ENCODE results near the gene IL15RA.

GRCh38 chr10:5915451-5915850, 61.9 kb downstream of the IL15RA start:
- TF ChIP-seq, protein P1, sequence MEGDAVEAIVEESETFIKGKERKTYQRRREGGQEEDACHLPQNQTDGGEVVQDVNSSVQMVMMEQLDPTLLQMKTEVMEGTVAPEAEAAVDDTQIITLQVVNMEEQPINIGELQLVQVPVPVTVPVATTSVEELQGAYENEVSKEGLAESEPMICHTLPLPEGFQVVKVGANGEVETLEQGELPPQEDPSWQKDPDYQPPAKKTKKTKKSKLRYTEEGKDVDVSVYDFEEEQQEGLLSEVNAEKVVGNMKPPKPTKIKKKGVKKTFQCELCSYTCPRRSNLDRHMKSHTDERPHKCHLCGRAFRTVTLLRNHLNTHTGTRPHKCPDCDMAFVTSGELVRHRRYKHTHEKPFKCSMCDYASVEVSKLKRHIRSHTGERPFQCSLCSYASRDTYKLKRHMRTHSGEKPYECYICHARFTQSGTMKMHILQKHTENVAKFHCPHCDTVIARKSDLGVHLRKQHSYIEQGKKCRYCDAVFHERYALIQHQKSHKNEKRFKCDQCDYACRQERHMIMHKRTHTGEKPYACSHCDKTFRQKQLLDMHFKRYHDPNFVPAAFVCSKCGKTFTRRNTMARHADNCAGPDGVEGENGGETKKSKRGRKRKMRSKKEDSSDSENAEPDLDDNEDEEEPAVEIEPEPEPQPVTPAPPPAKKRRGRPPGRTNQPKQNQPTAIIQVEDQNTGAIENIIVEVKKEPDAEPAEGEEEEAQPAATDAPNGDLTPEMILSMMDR (conservative IDR thresholded peaks at IDR 0.05; ENCODE audit: low read depth, low read length): no peak
- TF ChIP-seq EZH2phosphoT487 (IDR thresholded peaks at IDR 0.05; ENCODE audit: borderline replicate concordance, low read length) (no peak), EZH2 (IDR thresholded peaks at IDR 0.05; ENCODE audit: low read length, unreplicated experiment) (no peak)

Data from PC-3 (cell line).